GM12874 (cell line): ENCODE data around the gene COPS9.

ENCODE experiments used
- CTCF ChIP-seq: IDR thresholded peaks from 2 replicates; pipeline ENCODE4 v1.5.1; 2011; ENCODE audit warnings: low read depth, mild to moderate bottlenecking, control low read depth, low read length, moderate library complexity; ENCODE audit not compliant: insufficient read depth

The COPS9 gene

GRCh38 chr2:240165034-240165433, 28.9 kb upstream of the COPS9 start:
- TF ChIP-seq CTCF: no peak

GRCh38 chr2:240164586-240164985, 28.5 kb upstream of the COPS9 start:
- TF ChIP-seq CTCF: no peak

- no peak for TF ChIP-seq CTCF
These were observed 27.9 kb upstream of the COPS9 start for GRCh38 chr2:240163844-240164574.

- no peak for TF ChIP-seq CTCF
These were observed 27.0 kb upstream of the COPS9 start for GRCh38 chr2:240162939-240163714.

GRCh38 chr2:240162531-240162930, 26.4 kb upstream of the COPS9 start:
- no peak for TF ChIP-seq CTCF

GRCh38 chr2:240162032-240162431, 25.9 kb upstream of the COPS9 start:
- TF ChIP-seq CTCF: no peak

GRCh38 chr2:240161087-240161750, 25.1 kb upstream of the COPS9 start:
- TF ChIP-seq CTCF: no peak
